ENCODE data around the gene GABRD.

Gene GABRD

DNA sequence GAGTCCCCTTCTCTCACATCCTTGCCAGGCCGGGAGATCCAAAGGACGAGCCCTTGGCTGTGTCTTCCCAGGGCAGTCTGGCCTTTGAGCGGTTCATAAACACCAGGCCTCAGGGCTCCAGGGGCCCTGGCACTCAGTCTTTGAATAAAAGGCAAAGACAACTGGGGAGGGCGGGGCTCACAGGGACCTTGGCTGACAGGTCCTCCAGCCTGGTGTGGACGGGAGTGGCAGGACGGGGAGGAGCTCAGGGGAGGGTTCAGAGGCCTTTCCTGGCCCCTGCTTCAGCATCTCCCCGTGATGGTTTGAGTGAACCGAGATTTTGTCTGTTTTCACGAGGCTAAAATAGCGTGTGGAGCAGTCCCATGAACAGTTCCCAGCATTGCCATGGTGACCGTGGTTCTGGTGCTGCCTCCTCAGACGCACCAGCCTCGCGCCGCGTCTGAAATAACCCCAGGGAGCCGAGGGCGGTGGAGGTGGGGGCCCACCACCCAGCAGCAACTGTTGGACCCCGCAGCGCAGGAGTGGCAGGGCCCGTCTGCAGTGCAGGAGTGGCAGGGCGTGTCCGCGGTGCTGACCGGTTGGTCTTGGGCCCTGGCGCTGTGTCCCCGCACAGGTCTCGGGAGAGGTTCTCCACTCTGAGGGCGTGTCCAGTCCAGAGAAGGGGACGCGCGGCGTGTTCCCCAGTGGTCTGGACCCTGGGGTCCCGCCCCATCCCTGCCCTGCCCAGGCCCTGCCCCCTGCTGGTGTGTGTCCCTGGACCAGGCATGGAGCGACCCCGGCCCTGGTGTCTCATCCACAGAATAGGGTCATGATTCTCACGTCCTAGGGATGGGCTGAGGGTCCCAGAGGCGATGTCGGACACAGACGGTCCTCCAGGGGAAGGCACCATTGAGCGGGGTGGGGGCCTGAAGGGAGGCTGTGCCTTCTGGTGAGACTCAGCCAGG is 24.0 kb downstream of the GABRD start:
- no peak for DNase-seq

DNA sequence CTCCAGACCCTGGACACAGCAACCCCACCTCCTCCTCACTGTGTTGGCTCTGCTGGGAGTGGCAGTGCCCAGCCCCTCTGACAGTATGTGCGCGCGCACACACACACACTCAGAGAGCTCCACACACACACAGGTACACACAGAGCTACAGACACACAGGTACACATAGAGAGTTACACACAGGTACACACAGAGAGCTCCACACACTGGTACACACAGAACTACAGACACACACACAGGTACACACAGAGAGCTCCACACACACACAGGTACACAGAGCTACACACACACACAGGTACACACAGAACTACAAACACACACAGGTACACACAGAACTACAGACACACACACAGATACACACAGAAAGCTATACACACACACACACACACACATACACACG is 24.7 kb downstream of the GABRD start:
- no peak for DNase-seq

DNA sequence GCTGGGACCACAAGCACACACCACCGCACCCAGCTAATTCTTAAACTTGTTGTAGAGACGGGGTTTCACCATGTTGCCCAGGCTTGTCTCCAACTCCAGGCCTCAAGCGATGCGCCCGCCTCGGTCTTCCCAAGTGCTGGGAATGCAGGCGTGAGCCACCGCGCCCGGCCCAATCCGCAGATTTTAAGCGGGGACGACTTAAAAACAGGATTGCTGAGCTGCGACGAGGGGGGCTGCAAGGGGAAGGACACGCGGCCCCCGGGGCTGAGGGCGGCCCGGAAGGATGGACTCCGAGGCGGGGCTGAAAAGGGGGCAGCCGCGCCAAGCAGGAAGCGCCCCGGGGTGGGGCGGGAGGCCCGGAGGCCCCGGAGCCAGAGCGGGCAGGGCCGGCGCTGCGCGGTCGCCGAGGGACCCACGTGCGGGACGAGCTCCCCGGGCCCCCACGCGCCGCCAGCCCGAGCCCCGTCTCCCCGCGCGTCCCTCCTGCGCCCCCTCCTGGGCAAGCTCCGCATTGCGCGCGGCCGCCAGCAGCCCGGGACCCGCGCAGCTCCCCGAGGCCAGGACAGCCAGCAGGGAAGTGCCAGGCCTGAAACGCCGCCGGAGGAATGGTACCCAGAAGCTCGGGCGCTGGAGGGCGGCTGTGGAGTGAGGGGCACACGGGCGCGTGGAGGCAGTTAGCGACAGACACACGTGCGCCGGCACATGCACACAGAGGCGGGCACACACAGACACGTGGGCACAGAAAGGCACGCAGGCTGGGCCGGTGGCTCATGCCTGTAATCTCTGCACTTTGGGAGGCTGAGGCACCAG is 25.6 kb downstream of the GABRD start:
- no peak for DNase-seq

DNA sequence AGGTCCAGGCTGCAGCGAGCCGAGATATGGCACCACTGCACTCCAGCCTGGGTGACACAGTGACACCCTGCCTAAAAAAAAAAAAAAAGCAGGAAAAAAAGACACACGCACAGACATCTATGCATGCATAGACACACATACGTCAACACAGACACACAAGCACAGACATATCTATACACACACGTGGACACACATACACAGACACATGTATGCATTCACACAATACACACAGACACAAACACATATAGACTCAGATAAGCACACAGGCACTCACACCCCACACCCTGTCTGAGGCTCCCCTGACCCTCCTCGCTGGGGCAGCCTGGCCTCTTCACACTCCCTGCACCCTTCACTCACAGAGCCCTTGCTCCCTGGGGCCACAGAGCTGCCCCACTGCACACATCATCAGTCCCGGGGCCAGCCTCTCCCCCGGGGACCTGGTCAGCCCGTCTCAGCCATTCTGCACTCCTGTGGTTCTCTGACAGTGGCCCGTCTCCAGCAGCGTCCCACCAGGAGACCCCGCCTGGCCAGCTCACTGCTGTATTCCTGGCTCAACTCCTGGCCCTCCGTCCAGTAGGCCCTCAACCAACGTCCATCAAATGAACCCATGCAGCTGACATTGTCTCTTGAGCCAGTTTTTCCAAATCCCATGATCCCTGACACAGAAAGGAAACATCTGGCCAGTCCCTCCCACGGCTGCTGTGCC is 26.5 kb downstream of the GABRD start:
- no peak for DNase-seq

DNA sequence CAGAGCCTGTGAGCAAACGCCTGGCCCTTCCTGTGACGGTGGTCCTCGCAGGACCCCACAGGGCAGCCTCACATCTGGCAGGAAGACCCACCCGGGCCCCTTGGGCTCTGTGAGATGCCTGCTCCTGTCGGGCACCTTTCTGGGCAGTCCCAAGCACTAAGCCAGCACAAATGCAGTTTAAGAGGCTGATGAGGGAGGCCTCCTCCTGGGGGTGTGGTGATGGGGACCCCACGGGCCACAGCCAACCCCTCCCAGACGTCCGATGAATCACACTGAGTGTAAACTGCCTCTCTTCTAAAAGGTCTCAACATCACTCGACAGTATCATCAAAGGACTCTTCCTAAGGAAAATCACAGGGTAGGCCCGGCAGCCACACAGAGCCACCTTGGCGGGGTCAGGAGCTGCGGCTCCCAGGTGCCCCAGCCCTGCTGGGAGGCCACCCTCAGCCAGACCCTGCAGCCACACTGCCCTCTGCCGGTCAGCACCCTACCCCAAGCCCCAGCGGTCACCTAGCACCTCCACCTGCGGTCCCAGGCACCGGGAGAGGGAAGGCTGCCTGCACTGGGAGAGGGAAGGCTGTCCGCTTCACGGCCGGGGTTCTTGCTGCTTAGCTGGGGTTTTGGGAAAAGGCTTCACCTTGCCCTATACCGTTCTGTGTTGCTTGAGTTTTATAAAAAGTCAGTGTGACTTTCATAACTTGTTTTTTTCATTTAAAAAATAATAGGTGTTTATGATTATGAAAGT is 27.2 kb downstream of the GABRD start:
- no peak for DNase-seq

DNA sequence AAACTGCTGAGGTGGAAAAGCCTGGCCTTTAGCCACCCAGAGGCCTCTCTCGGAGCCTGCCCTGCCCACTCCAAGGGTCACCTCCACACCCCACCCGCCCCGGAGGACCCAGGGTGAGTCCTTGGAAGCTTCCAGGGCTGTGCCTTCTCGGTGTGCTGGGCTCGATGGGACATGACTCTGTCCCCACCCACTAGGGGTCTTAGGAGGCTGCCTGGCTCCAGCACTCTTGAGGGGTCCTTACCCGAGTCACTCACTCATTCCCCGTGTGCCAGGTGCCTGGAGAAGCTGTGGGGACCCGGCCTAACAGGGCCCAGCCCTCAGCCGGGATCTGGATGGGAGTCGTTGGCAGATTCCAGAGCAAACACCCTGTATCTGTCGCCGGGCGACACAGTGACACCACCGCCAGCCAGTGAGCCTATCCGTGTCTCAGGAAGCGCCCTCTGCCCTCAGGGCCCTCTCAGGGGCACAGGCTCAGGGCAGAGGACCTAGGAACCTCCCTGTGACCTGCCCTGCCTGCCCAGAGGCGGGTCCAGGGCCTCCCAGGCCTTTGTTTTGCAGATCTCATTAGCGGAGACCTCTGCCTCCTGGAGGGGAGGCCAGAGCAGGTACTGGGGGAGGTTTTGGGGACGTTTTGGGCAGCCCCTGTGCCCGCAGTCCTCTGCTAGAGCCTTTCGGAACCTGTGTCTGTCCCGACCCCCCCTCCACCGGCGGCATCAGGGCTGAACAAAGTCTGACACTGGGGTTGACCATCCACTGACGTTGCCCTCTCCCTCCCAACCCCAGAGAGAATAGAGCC is 28.0 kb downstream of the GABRD start:
- no peak for DNase-seq

DNA sequence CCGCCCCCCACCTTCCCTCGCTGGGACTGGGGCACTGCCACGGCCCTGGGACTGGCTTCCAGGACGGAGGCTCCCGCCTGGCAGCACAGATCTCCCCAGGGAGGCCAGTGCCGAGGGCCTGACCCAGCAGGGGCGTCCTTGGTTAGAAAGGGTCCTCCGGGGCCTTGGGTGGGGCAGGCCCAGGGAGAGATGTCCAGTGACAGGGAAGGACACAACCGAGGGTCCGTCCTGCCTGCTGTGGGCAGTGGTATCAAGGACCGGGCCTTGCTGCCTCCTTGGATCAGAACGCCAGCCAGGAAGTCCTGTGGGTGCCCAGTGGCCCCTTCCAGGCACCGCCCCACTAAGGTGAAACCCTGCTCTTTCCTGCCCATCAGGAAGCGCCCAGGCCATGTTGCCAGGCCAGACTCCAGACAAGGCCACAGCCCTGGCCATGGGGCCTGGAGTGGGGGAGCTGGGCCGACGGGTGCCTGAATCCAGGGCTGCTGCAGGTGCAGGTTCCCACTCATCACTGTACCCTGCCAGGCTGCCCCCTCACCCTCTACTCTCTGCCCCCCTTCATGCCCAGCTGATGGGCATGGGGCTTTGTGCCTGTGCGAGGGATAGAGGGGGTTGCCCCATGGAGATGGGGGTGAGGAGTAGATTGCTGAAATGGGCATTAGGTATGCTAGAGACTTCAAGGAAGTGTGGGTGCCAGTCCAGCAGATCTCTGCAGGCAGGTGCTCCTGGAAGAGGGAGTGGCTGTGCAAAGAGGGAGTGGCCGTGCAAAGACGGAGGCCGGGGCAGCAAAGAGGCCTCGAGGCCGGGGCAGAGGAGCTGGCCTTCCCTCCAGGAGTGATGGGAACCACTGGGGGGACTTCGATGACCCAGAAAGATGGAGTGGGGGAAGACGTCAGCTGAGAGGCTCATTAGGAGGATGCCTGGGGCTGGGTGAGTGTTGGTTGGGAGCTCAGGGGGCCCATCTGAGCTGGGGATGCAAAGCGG is 28.9 kb downstream of the GABRD start:
- no peak for DNase-seq

DNA sequence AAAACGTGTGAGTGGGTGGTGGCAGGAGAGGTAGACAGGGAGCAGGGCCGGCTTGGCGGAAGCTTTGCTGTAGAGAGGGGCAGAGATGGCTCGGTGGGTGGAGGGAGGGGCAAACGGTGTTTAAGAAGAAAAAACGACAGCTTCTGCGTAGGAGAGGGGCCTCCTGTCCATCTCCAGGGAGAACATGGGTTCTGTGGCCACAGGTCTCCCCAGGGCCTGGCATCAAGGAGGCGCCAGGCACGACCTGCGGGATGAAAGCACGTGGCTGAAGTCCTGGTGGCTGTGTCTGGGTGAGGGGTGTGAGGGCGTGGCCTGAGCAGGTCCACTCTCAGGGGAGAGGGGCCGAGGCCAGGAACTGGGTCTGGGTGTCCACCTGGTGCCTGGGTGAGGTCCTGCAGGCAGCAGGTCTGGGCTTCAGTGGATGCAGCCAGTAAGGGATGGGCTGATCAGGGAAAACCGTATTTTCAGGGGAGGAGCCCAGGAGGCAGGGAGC is 30.1 kb downstream of the GABRD start:
- DNase-seq = no peak

DNA sequence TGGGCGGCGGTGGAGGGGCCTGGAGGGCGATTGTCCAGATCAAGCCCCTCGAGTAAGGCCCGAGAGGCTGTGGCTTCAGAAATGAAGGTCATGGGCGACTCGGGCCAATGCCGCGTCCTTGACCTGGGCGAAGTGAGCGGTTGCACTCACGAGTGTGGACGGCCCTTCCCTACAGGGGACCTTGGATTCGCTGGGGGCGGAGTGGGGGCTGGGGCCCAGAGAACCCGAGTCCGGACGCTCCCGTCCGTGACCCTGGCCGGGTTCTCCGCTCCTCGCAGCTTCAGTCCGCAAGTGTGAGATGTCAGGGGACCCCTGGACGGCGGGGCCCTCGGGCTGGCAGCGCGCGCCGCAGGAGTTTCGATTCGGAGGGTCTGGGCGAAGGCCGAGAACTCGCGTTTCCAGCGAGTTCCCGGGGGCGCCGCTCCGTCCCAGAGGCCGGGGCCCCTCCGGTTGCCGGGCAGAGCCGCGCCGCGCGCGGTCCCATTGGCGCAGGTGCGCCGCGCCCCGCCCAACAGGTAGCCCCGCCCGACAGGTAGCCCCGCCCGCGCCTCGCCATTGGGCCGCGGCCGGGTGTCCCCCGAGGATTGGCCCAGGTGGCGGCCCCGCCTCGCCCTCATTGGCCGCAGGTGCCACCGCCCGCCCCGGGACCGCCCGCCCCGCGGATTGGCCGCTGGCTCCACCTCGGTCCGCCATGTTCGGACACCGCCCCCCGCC is 30.7 kb downstream of the GABRD start, which contains the start of gene PRKCZ:
TSS of gene PRKCZ (plus strand) at position 694 of the 714 bp plus-strand sequence. CDS start 220 bp downstream, outside the sequence.
- no peak for DNase-seq

DNA sequence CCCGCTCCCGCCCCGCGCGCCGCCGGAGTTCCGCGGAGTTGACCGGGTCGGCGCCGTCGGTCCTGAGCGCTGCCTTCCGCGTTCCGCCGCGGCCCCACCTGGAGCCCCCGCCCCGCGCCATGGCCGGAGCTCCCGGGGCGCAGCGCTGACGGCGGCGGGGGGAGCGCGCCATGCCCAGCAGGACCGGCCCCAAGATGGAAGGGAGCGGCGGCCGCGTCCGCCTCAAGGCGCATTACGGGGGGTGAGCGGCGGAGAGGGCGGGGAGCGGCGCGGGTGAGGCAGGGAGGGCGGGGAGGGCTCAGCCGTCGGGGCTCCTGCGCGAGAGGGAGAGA is 31.3 kb downstream of the GABRD start:
- no peak for DNase-seq

DNA sequence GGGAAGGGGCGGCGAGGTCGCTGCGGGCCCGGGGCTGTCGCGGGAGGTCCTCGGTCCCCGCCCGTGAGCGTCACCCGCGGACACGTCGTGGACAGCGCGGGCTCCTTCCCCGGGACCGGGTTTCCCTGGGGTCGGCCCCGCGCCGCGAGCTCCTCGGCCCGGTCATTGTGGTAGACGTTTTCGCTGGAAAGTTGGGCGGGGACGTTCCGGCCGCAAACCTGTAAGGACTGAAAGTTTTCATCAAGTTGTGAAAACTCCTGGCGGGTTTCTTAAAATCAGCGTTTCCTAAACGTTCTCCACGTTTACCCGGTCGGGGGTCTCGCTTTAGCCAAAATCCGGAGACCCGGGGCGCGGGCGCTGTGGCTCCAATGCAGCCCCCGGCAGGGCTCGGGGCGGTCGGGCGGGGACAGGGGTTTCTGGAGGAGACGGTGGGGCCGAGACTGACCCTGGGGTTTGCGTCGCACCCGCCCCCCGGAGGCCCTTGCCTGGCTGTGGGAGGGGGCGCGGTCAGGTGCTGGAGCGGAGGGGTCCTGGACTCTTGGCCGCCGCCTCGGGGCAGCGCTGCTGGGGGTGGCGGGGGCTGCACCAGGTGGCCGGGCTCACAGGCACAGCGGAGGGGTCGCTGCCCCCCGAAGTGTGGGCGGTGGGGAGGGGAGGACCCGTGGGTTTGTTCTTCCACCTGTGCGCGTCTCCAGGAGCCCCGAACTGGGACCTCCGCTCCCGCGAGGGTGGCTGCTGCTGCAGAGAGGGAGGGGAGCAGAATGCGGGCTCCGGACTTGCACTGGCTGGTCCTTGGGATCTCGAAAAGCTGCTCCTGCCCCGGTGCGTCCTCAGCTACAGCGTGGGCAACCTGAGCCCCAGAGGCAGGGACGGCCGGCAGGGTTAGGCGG is 31.9 kb downstream of the GABRD start:
- DNase-seq = no peak

DNA sequence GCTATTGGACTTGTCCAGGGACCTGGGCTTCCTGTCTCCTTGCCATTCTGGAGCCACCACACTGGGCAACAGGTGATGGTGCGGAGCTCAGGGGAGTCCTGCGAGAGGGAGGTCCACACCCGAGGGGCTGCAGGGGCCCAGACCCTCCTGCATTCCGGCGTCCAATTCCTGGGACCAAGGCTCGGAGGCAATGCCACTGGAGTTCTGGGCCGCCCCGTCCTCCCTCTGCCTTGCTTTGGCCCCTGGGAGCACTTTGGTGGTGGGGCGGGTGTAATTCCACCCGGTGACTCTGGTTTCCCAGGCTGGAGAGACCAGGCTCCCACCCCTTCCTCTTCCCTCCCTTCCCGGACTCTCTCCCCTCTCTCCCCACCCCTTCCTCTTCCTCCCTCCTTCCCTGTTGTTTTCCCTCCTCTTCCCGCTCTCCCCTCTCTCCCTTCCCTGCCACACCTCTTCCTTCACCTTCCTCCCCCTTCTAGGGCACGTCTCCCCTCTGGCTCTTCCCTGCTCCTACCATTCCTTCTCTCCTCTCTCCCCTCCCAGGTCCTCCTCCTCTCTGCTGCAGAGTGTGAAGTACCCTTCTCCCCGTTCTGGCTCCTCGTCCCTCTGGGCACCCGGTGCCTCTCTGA is 33.0 kb downstream of the GABRD start:
- DNase-seq = no peak

DNA sequence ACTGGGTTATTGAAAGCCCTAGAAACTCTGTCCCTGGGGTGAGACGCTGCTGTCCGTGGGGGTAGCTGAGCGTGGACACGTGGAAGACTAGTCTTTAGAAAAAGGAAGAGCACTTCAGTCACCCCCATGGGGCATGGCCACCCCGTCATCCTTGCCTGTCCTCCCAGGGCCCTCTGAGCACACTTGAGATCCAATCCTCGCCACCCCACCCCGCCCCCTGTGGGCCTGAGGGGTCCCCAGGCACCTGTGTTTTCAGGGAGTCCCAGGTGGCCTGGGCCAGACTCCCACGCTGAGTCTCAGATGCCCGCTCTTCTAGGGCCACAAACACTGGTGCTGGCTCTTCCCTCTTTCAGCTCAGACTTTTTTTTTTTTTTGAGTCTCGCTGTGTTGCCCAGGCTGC is 33.6 kb downstream of the GABRD start:
- DNase-seq = no peak

DNA sequence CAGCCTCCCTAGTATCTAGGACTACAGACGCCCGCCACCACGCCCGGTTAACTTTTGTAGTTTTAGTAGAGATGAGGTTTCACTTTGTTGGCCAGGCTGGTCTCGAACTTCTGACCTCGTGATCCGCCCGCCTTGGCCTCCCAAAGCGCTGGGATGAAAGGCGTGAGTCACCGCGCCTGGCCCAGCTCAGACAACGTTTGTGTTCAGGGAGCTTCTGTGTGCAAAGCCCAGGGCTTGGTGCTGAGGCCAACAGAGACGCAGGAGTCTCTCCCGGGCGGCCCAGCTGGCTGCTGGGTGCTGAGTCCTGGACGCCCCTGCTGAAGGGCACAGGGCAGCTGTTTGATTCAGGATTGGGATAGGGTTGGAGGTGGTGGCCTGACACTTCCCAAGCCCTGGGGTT is 34.1 kb downstream of the GABRD start:
- no peak for DNase-seq

DNA sequence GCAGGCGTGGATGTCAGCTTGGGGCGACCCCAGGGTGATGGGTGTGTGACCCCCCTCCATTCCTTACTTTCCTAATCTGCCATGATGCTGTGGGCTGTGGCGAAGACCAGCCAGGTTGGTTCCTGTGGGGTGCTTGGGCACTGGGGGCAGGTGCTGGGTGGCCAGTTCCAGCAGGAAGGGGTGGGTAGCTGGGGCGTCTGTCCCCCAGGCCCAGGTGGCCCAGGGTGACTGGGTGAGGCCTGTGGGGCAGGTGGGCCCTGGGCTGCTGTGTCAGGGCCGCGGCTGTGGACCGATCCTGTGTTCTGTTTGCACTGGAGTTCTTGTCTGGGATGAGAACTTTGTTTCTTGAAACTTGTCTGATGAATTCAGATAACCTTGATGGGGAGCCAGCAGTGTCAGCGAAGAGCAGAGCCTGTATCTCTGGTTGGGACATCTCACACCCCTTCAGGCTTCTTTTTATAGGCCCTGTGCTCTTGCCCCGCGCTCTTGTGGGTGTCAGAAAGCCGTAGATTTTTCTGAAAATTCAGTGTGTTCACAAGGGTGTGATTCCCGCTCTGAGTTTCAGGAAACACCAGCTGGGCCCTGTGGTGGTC is 34.7 kb downstream of the GABRD start:
- DNase-seq = no peak

DNA sequence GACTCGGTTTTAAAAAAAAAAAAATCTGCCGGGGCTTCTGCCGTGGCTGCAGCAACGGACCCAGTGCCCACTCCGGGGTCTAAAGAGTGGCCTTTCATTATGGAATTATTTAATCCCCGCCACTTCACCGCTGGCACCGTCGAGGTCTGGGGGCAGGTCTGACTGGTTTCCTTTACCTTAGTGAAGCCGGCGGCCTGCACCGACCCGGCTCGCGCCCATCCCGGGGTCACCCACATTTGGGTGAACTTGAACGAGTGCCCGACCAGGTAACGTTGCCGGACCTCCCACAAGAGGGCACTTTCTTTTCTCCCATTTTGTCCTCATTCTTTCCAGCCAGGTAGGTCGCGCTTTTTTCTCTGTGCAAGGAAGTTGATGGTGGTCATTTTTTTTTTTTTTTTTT is 35.4 kb downstream of the GABRD start:
- no peak for DNase-seq

DNA sequence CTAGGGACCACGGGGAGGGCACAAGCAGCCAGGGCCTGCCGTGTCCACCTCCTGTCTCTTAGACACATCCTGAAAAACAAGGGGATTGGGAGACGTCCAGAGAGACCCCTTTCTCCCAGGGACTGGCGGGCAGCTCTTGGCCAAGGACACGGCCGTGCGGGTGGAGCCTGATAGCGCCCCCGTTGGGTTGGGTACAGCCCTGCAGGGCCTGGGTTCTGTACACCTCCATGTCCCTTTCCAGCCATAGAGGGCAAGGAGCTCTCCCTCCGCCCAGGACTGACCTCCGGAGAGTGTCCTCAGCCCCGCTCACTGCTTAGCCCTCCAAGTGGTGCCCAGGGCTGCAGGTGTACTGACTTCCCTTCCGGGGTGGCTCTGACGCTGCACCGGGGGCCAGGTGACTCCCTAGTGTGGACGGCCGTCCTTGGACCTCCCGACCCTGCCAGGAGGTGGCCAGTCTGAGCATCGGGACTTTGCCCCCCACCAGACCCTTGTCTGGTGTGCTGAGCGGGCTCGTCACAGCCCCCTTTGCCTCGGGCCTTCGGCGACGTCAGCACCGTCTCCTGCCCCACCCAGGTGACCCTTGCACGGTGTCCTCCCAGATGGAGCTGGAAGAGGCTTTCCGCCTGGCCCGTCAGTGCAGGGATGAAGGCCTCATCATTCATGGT is 36.9 kb downstream of the GABRD start:
- no peak for DNase-seq

All from NCI-H1417 treated with DMSO at 0.1 percent for 48 hours (cell line).